Measurements from ENCODE around the gene WRAP73. TPM values are rescaled to one million over a fixed set of nuclear protein-coding genes. Genes with fewer than 3 reads are reported as not detected.

The WRAP73 gene
- total RNA-seq, 1 experiment from 2014 or later, result 41.2 TPM

DNA sequence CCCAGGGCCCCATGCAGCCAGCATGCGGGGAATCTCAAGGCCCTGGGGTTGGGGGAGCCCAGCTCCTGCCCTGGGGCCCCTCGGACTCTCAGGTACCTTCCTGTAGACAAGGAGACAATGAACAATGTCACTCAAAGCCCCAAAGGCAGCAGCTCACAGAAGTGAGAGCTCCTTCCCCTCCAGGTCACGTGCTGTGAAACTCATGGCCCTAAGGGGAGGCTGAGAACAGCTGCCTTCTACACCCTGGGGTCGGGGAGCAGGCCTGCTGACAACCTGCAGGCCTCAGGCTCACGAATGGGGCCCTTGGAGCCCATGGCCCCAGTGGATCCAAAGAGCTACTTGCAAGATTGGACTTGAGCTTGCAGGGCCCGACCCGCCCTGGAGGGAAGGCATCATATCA, 41.7 kb downstream of the WRAP73 start:
- no peak for DNase-seq (ENCODE audit: low spot score)
- no peak for TF ChIP-seq EZH2 (IDR thresholded peaks at IDR 0.05; ENCODE audit: borderline replicate concordance, low read depth, low read length, poor library complexity, severe bottlenecking)
- TF ChIP-seq, protein P1, sequence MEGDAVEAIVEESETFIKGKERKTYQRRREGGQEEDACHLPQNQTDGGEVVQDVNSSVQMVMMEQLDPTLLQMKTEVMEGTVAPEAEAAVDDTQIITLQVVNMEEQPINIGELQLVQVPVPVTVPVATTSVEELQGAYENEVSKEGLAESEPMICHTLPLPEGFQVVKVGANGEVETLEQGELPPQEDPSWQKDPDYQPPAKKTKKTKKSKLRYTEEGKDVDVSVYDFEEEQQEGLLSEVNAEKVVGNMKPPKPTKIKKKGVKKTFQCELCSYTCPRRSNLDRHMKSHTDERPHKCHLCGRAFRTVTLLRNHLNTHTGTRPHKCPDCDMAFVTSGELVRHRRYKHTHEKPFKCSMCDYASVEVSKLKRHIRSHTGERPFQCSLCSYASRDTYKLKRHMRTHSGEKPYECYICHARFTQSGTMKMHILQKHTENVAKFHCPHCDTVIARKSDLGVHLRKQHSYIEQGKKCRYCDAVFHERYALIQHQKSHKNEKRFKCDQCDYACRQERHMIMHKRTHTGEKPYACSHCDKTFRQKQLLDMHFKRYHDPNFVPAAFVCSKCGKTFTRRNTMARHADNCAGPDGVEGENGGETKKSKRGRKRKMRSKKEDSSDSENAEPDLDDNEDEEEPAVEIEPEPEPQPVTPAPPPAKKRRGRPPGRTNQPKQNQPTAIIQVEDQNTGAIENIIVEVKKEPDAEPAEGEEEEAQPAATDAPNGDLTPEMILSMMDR (conservative IDR thresholded peaks at IDR 0.05; ENCODE audit: low read depth, low read length), result no peak
- Histone ChIP-seq H3K27me3 (replicated peaks; ENCODE audit: insufficient read depth, low read depth, low read length, poor library complexity) (no peaks in the 10 kb centered on the region), H3K27ac (ENCODE audit: low read depth, low read length, poor library complexity, severe bottlenecking) (no peak overlapping the region), H3K4me3 (ENCODE audit: low read depth, low read length, poor library complexity, severe bottlenecking) (no peak overlapping the region), H3K36me3 (ENCODE audit: insufficient read depth, low read length, poor library complexity, severe bottlenecking) (no peaks in the 10 kb centered on the region), H3K4me1 (ENCODE audit: insufficient read depth, low read length, poor library complexity, severe bottlenecking) (peaks cover 8% of the 10 kb centered on the region), H3K9me3 (ENCODE audit: low read depth, low read length, poor library complexity, severe bottlenecking) (no peaks in the 10 kb centered on the region)
- intact Hi-C loops (cut with micrococcal nuclease; ENCODE audit: unreplicated experiment), result no loop called here
- ChIA-PET POLR2A (ENCODE audit: low non-redundant PET) (no interaction called here), CTCF (no interaction called here)
- no TSS peak for BruUV-seq (replicated peaks)

GRCh38 chr1:3607703-3608065, 42.2 kb downstream of the WRAP73 start:
- intact Hi-C loops (cut with micrococcal nuclease; ENCODE audit: unreplicated experiment), result no loop called here
- Histone ChIP-seq H3K4me1 (ENCODE audit: insufficient read depth, low read length, poor library complexity, severe bottlenecking) (peaks cover 8% of the 10 kb centered on the region), H3K27ac (ENCODE audit: low read depth, low read length, poor library complexity, severe bottlenecking) (no peak overlapping the region), H3K36me3 (ENCODE audit: insufficient read depth, low read length, poor library complexity, severe bottlenecking) (no peaks in the 10 kb centered on the region), H3K9me3 (ENCODE audit: low read depth, low read length, poor library complexity, severe bottlenecking) (no peaks in the 10 kb centered on the region), H3K4me3 (ENCODE audit: low read depth, low read length, poor library complexity, severe bottlenecking) (no peak overlapping the region), H3K27me3 (replicated peaks; ENCODE audit: insufficient read depth, low read depth, low read length, poor library complexity) (no peaks in the 10 kb centered on the region)
- CTCF ChIA-PET, result no interaction called here
- POLR2A ChIA-PET (ENCODE audit: low non-redundant PET), result no interaction called here
- no peak for TF ChIP-seq EZH2 (IDR thresholded peaks at IDR 0.05; ENCODE audit: borderline replicate concordance, low read depth, low read length, poor library complexity, severe bottlenecking)
- TF ChIP-seq, protein P1 (conservative IDR thresholded peaks at IDR 0.05; ENCODE audit: low read depth, low read length), result no peak
- DNase-seq (ENCODE audit: low spot score), result no peak
- BruUV-seq (replicated peaks), result no TSS peak

DNA sequence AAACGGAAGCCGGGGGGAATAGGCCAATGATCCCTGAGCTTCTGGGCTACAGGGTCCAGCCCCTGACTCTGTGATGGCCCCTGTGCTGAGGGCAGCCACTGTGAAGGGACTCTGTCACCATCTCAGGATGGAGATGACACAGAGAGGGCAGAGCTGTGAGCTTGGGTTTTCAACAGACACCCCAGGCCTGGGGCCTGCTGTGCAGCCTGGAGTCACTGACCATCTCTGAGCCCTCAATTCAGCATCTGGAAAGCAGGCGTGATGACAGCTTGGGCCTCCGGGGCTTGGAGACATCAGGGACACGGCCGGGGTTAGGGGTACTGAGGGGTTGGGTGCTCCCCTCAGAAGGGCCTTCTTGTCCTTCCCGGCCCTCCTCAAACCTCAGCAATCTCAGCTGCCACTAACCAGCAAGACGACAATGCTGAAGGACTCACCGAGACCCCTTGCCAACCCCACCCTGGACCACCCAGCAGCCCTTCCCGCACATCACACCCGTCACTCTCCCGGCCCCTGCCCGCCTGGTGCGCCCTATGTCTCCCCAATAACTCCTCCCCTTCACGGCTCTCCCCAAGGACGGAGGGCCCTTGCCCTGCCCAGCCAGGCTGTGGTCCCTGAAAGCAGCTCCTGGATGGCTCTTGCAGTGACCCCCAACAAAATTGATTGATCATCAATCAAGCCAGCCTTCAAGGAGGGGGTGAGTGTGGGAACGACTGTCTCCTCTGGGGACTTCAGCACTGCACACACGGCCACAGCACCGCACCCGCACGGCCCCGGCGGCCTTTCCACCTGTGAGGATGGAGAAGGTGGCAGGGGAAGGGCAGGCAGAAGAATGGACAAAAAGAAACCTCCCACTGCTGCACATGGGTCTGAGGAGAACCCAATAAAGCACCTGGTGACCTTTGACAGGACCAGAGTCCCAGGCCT, 42.9 kb downstream of the WRAP73 start:
- no peak for DNase-seq (ENCODE audit: low spot score)
- Histone ChIP-seq H3K4me1 (ENCODE audit: insufficient read depth, low read length, poor library complexity, severe bottlenecking) (peaks cover 8% of the 10 kb centered on the region), H3K4me3 (ENCODE audit: low read depth, low read length, poor library complexity, severe bottlenecking) (no peak overlapping the region), H3K27ac (ENCODE audit: low read depth, low read length, poor library complexity, severe bottlenecking) (no peak overlapping the region), H3K9me3 (ENCODE audit: low read depth, low read length, poor library complexity, severe bottlenecking) (no peaks in the 10 kb centered on the region), H3K36me3 (ENCODE audit: insufficient read depth, low read length, poor library complexity, severe bottlenecking) (no peaks in the 10 kb centered on the region), H3K27me3 (replicated peaks; ENCODE audit: insufficient read depth, low read depth, low read length, poor library complexity) (no peaks in the 10 kb centered on the region)
- ChIA-PET CTCF (interaction anchor here (1.2 kb wide), 1 partner anchor 89 kb away, joined by 4 read pairs; no protein-coding TSS in a partner anchor), POLR2A (ENCODE audit: low non-redundant PET) (no interaction called here)
- no TSS peak for BruUV-seq (replicated peaks)
- TF ChIP-seq, protein P1 (conservative IDR thresholded peaks at IDR 0.05; ENCODE audit: low read depth, low read length), result no peak
- TF ChIP-seq EZH2 (IDR thresholded peaks at IDR 0.05; ENCODE audit: borderline replicate concordance, low read depth, low read length, poor library complexity, severe bottlenecking), result no peak
- intact Hi-C loops (cut with micrococcal nuclease; ENCODE audit: unreplicated experiment), result no loop called here
